ENCODE data around the gene ATRNL1.

ATRNL1 gene

DNA sequence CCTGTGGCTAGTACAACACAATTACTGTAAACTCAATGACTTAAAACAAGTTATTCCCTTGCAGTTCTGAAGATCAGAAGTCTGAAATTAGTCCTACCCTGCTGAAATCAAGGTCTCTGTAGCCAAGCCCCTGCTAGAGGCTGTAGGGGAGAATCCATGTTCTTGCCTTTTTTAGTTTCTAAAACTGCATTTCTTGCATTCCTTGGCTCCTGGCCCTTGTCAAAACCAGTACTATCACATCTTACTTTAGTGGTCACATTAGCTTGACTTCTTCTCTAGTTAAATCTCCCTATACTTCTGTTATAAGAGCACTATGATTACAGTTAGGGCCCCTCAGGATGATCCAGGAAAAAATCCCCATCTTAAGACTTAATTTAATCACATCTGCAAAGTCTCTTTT lies 612.9 kb downstream of the ATRNL1 start:
- TF ChIP-seq, protein P1, sequence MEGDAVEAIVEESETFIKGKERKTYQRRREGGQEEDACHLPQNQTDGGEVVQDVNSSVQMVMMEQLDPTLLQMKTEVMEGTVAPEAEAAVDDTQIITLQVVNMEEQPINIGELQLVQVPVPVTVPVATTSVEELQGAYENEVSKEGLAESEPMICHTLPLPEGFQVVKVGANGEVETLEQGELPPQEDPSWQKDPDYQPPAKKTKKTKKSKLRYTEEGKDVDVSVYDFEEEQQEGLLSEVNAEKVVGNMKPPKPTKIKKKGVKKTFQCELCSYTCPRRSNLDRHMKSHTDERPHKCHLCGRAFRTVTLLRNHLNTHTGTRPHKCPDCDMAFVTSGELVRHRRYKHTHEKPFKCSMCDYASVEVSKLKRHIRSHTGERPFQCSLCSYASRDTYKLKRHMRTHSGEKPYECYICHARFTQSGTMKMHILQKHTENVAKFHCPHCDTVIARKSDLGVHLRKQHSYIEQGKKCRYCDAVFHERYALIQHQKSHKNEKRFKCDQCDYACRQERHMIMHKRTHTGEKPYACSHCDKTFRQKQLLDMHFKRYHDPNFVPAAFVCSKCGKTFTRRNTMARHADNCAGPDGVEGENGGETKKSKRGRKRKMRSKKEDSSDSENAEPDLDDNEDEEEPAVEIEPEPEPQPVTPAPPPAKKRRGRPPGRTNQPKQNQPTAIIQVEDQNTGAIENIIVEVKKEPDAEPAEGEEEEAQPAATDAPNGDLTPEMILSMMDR (IDR thresholded peaks at IDR 0.05; ENCODE audit: low read length, missing control alignments), result no peak
- no peak overlapping the region for H3K4me3 ChIP-seq (replicated peaks; ENCODE audit: low read depth, low read length)
- peak; percentile 0 for DNase-seq (ENCODE audit: low read depth)

DNA sequence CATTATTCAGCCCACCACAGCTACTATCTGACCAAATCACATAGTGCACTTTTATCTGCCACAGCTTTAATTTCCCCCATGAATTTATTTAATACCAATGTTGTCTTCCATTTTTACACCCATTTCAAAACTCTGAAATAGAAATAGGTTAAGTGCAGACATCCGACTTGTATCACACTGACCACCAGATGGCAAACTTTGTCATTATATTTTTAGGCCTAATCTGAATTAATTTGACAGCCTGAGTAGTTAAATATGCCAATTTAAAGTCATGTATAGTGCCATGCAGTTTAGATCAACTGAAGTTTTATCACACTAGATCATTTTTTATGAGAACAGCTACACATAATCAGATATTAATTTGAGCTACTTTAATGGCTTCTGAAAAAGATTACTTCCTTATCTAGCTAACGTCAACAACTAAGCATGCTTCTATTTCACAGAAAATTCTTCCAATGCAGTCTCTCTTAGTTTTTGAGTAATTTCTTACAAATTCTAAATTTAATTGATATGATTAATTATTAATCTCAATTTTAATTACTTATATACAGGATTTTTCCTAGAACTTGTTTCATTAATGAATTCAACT lies 613.4 kb downstream of the ATRNL1 start:
- TF ChIP-seq, protein P1 (IDR thresholded peaks at IDR 0.05; ENCODE audit: low read length, missing control alignments), result peak; percentile 53
- DNase-seq (ENCODE audit: low read depth), result peak; percentile 46
- no peak overlapping the region for H3K4me3 ChIP-seq (replicated peaks; ENCODE audit: low read depth, low read length)

DNA sequence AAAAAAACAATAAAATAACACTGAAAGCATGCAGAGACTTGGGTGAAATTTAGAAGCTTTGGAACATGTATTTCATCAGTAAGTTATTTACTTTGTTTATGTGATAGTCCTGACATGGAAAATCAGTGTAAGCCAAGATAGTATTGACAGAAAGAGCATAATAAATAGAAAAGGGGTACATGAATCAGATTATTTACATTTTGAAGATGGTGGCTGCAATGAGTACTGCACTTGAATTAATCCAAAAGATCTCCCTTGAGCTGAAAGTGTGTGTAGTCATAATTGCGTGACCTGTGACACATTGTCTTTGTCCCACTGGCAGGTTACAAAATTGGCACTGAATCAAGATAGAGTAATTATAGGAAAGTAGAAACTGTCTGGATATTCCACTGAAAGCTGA lies 617.0 kb downstream of the ATRNL1 start:
- H3K4me3 ChIP-seq (replicated peaks; ENCODE audit: low read depth, low read length), result no peak overlapping the region
- TF ChIP-seq, protein P1 (IDR thresholded peaks at IDR 0.05; ENCODE audit: low read length, missing control alignments), result no peak
- DNase-seq (ENCODE audit: low read depth), result no peak

DNA sequence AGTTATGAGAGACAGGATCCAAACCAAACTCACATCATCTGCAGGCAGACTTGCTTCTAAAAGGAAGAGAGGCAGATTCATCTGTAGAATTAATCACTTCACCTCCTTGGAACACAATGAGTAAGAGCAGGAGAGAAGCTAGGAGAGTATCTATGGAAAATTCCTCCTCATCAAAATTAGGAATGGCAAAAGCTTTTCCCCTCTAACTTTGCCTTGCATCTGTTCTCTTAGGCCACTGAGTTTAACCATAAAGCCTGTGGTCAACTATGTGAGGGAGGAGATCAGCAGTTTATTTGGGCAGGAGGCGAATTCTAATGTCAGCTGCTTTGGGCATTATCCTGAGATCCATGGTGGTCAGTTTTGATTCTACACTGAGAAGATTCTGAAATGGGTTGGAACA lies 618.1 kb downstream of the ATRNL1 start:
- TF ChIP-seq, protein P1 (IDR thresholded peaks at IDR 0.05; ENCODE audit: low read length, missing control alignments), result no peak
- no peak overlapping the region for H3K4me3 ChIP-seq (replicated peaks; ENCODE audit: low read depth, low read length)
- DNase-seq (ENCODE audit: low read depth), result no peak

DNA sequence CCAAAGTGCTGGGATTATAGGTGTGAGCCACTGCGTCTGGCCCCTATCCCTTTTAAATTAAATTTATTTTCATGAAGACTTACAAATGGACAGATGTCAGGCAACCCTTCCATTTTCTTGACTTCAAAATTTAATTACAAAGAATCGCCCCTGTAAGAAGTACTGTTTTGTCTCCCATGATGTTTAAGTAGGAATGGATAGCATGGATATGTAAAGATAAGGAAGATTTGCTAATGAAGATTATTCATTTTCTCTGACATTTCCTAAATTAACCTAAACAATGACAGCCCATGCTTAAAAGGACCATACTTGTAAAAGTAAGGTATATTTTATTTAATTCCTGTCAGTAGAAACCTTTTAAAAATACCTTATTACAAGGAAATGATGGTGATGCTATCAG lies 627.0 kb downstream of the ATRNL1 start:
- no peak overlapping the region for H3K4me3 ChIP-seq (replicated peaks; ENCODE audit: low read depth, low read length)
- TF ChIP-seq, protein P1 (IDR thresholded peaks at IDR 0.05; ENCODE audit: low read length, missing control alignments), result no peak
- no peak for DNase-seq (ENCODE audit: low read depth)

DNA sequence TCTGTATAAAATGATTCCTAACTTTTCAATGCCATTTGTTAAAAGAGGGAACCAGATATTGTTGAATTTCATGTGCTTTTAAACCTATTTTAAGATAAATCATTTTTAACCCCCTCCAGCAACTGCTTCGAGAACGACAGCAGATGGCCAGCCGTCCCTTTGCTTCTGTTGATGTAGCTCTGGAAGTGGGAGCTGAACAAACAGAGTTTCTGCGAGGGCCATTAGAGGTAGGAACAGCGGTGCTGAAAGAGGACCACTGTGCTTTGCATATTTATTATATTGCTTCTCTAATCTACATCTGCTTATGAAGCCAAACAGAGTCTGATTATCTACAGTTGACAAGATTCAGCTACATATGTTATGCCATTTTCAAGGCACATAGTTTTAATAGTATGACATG lies 634.0 kb downstream of the ATRNL1 start:
- no peak overlapping the region for H3K4me3 ChIP-seq (replicated peaks; ENCODE audit: low read depth, low read length)
- TF ChIP-seq, protein P1 (IDR thresholded peaks at IDR 0.05; ENCODE audit: low read length, missing control alignments), result no peak
- no peak for DNase-seq (ENCODE audit: low read depth)

DNA sequence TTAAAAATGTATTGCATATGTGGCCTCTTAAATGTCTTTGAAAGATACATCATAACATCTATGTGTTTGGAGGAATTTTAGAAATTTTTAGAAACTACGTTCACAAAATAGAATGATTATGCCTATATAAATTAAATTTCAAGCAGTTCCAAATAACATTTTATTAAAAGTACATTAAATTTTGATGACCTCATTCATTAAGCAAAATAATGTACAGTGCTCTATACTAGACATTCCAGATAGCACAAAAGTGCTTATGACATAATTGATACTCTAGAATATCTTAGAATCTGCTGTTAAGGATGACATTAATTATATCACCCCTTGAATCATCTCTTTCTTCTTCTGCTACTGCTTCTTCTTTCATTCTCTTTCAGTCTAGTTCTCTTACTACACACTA lies 650.9 kb downstream of the ATRNL1 start:
- no peak for DNase-seq (ENCODE audit: low read depth)
- TF ChIP-seq, protein P1 (IDR thresholded peaks at IDR 0.05; ENCODE audit: low read length, missing control alignments), result no peak
- no peak overlapping the region for H3K4me3 ChIP-seq (replicated peaks; ENCODE audit: low read depth, low read length)

All from fibroblast of pulmonary artery (primary cell).